ENCODE data around the gene ODAPH.
"Not testable (repeated sequence)": the region's sequence is repeated elsewhere in the genome, so short reads cannot be mapped to it uniquely, and the experiment has no call there.

DNA sequence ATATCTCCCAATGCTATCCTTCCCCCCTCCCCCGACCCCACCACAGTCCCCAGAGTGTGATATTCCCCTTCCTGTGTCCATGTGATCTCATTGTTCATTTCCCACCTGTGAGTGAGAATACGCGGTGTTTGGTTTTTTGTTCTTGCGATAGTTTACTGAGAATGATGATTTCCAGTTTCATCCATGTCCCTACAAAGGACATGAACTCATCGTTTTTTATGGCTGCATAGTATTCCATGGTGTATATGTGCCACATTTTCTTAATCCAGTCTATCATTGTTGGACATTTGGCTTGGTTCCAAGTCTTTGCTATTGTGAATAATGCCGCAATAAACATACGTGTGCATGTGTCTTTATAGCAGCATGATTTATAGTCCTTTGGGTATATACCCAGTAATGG is 36.4 kb upstream of the ODAPH start:
- TF ChIP-seq POLR2AphosphoS5, POLR2A (IDR thresholded peaks at IDR 0.05; ENCODE audit: low read depth, low read length): not testable (repeated sequence)

Data from GM12891 (cell line).